Measurements from ENCODE around the gene CCDC127.

Gene CCDC127

GRCh38 chr5:157801-158200, 60.2 kb downstream of the CCDC127 start:
- no peak for DNase-seq (ENCODE audit: low spot score)

DNA sequence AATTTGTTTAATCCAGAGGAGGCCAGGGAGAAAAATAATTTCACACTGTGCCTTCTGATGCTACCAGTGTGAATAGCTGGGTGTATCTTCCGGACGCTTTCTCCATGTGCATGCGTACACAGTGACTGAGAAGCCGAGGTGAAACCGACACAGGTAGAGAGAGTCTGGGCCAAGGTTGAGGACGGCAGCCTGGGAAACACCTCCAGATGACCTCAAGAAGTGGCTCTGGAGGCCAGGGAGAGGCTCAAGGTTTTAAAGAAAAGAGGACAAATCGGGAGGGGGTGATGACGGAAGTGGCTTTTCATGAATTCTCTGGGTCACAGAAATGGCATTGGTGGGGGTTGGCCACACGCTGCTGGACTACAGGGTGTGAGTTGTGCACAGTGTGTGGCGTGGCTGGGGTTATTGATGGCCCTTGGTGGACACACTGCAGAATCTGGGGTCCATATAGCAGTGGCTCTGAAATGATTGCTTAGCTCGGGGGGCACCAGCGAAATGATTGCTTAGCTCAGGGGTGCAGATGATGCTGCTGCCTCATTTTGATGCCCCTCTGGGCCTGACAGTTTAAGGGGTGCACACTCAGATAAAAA, 60.7 kb downstream of the CCDC127 start:
- no peak for DNase-seq (ENCODE audit: low spot score)

DNA sequence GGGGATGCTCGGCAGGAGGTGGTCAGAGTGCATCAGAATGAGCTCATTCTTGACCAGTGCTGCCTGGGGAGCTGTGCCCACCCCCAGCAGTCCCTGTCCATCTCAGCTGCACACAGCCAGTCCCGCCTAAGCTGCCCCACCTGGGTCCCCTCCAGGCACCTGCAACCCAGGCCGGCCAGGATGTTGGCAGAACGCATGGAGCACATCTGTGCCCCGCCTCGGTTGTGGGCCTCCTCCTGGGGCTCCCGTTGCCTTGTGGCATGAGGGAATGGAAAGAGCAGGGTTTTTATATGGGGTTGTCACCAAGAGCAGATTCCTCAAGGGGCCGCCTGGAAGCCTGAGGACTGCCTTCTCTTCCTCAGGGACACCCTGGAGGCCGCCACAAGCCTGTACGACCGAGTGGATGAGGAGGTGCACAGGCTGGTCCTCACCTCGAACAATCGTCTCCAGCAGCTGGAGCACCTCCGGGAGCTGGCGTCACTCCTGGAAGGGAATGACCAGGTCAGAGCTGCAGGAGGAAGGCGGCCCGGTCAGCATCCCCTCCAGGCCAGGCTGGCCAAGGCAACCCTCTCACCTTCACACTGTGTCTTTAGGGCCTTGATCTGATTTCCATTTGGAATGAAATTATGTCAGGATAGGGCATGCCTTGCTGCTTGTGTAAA, 61.4 kb downstream of the CCDC127 start:
- no peak for DNase-seq (ENCODE audit: low spot score)

DNA sequence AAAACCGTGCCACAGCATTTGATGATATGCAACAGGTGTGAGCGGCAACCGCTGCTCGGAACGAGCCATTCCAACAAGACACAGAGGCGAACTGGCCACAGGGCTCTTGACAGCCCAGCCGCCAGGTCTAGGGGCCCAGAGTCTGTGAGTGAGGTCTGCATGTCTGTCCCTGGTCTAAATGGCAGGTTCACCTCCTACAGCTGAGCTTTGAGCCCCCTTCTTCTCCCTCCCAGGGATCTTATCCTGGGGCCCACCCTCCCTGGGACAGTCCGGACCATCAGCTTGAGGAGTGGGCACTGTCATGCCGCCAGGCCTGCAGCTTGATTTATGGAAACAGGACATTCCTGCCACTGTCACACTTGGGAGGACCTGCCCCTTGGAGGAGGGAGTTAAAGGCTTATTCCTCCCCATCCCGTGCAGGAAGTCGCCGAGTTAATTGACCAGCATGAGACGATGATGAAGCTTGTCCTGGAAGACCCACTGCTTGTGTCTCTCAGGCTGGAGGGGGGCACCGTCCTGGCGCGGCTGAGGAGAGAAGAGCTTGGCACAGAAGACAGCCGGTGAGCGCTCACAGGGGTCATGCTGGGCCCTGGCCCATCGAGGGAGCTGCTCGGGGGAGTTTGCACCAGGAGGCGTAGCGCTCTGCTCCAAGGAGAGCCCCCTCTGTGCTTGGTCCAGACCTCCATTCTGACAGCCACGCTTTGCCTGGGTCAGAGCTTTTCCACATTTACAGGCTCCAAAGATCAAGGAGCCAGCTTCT, 62.1 kb downstream of the CCDC127 start:
- no peak for DNase-seq (ENCODE audit: low spot score)

DNA sequence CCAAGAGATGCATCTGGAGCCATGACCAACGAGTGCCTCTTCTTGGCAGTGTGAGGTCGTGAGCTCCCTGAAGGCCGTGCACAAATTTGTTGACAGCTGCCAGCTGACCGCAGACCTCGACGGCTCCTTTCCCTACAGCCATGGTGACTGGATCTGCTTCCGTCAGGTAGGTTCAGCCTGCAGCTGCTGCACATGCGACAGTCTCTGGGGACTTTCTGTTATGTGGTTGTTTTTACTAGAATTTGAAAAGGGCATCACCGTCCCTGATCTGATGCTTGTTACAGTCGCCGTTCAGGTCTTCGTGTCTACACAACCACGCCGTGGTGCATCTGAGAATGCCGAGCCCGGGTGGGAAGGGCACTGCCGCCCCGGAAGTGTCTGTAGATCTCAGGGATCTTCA, 63.1 kb downstream of the CCDC127 start:
- no peak for DNase-seq (ENCODE audit: low spot score)

GRCh38 chr5:154236-154635, 63.7 kb downstream of the CCDC127 start:
- no peak for DNase-seq (ENCODE audit: low spot score)

DNA sequence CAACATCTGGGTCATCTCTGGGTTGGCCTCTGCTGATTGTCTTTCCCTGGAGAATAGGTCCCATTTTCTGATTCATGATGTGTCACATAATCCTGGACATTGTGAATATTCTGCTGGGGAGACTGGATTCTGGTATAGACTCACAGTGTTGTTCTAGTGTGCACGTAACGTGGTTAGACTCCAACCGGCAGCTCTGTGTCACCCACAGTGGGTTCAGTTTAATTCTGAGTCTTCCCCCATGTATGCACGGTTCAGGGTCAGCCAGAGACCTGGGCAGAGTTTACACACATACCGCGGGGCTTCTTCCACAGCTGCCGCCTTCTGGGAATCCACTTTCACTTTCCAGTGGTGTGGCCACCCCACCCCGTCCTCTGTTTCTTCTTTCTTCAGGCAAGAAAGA, 64.7 kb downstream of the CCDC127 start:
- no peak for DNase-seq (ENCODE audit: low spot score)

DNA sequence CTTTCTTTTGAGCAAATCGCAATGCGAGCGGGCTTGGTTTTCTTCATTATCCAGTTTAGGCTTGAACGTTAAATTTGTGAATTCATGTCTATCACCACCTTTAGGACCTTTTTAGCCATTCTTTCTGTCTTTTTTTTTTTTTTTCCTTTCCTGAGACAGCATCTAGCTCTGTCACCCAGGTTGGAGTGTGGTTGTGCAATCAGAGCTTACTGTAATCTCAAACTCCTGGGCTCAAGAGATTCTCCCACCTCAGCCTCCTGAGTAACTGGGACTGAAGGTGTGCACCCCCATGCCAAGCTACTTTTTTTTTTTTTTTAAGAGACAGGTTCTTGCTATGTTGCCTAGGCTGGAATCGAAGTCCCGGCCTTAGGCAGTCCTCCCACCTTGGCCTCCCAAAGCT, 65.9 kb downstream of the CCDC127 start:
- DNase-seq (ENCODE audit: low spot score): no peak

GRCh38 chr5:150746-151145, 67.2 kb downstream of the CCDC127 start:
- no peak for DNase-seq (ENCODE audit: low spot score)

GRCh38 chr5:149745-150485, 68.0 kb downstream of the CCDC127 start:
- no peak for DNase-seq (ENCODE audit: low spot score)

- DNase-seq (ENCODE audit: low spot score): no peak
These were observed 70.2 kb downstream of the CCDC127 start for GRCh38 chr5:147751-148150.

All from hematopoietic multipotent progenitor cell treated with erythropoietin and hydrocortisone succinate and interleukin-3 and kit ligand, for 17 days (in vitro differentiated cells).